Heart left ventricle (tissue), 13 donors: ENCODE results near the gene SAP30BP.

Source experiments
- POLR2A ChIP-seq, 2 donors: fragments of 450-650 bp; IDR thresholded peaks; one replicate each; pipeline ENCODE4 v1.6.1; 2017; ENCODE audit warnings: antibody characterized with exemption in 2 of 2, mild to moderate bottlenecking in 2 of 2, moderate library complexity in 2 of 2
- TF ChIP-seq, protein P1 (sequence below), 12 donors: fragments of 200-600 bp; sonication (generic) in 4 of 12; IDR thresholded peaks; one replicate each; pipeline versions ENCODE4 v1.5.0 to v1.8.0; 2018 to 2022; ENCODE audit warnings: antibody characterized with exemption in 12 of 12, mild to moderate bottlenecking in 5 of 12
- donor health status: ischemic (EF 13 %, LVEDD 7.1; RV severe dilation, severe dysfunction).
- donor health status: DM: no; HTN: yes; CAD: no.
- donor health status: DM: no; HTN: no; CAD: no.
- donor health status: ischemic (EF 25% LVEDD 6.9; RV normal size, moderate dysfunction).
- donor health status: ischemic (EF 25% LVEDD 5.7; RV mildly dilated, moderate dysfunction).
- donor health status: ischemic (EF 35%, LVEDD 5.7; RV mildly dilated, moderate dysfunction).
- donor health status: nonischemic (EF 11% LVEDD 7.7; RV severe dilation, severe dysfunction).
- donor health status: DM: yes; HTN: yes; CAD: no.
- donor health status: PGD.
- donor health status: ischemic (EF 29% LVEDD 5.4; RV normal size, mild dysfunction).
- donor health status: nonischemic (EF 23%, LVEDD 6.1; RV moderate dilation, normal function).

DNA sequence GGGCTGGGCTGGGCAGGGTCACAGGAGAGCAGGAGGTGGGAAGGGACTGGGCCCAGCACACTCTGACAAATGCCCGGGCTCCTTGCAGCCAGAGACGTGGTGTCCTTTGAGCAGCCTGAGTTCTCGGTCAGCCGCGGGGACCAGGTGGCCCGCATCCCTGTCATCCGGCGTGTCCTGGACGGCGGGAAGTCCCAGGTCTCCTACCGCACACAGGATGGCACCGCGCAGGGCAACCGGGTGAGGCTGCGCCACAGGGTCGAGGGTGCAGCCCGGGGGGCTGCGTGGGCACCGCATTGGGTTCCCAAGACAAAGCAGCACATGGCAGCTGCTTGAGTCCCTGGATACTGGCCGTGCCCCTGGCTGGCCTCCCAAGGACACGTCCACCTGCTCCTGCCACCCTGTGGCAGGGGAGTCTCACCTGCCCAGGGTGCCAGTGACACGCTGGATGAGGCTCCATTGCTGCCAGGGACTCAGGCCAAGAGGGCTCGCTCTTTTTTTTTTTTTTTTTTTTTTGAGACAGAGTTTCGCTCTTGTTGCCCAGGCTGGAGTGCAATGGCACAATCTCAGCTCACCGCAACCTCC, 76.6 kb downstream of the SAP30BP start:
- TF ChIP-seq POLR2A (IDR thresholded peaks at IDR 0.05), result no peak
- TF ChIP-seq, protein P1, sequence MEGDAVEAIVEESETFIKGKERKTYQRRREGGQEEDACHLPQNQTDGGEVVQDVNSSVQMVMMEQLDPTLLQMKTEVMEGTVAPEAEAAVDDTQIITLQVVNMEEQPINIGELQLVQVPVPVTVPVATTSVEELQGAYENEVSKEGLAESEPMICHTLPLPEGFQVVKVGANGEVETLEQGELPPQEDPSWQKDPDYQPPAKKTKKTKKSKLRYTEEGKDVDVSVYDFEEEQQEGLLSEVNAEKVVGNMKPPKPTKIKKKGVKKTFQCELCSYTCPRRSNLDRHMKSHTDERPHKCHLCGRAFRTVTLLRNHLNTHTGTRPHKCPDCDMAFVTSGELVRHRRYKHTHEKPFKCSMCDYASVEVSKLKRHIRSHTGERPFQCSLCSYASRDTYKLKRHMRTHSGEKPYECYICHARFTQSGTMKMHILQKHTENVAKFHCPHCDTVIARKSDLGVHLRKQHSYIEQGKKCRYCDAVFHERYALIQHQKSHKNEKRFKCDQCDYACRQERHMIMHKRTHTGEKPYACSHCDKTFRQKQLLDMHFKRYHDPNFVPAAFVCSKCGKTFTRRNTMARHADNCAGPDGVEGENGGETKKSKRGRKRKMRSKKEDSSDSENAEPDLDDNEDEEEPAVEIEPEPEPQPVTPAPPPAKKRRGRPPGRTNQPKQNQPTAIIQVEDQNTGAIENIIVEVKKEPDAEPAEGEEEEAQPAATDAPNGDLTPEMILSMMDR (IDR thresholded peaks at IDR 0.05), result no peak
